Measurements from ENCODE around the gene PRELID3B. TPM values are rescaled to one million over a fixed set of nuclear protein-coding genes. Genes with fewer than 3 reads are reported as not detected.
A peak's percentile ranks its signal among the peaks of the same experiment; 100 is the strongest.

Gene PRELID3B
- total and polyA plus RNA-seq, 4 donors = 19.9 to 61.1 (median 41.2) TPM

- H3K4me3 ChIP-seq = peak overlapping the region; percentile 78
- H3K9me3 ChIP-seq (ENCODE audit: control insufficient read depth in 4 of 4, insufficient read depth in 3 of 4, low read length in 3 of 4) = no peaks in the 10 kb centered on the region
- no peaks in the 10 kb centered on the region for H3K27me3 ChIP-seq (ENCODE audit: control insufficient read depth in 3 of 3, insufficient read depth in 3 of 3, low read length in 2 of 3)
- ATAC-seq (ENCODE audit: insufficient read depth, low FRiP score) (peak; percentile 42), DNase-seq (peak; percentile 37 to 71 (median 58))
- H3K4me1 ChIP-seq (ENCODE audit: control insufficient read depth in 5 of 5, insufficient read depth in 5 of 5, low read length in 5 of 5) = peaks cover 0 to 22% (median 9%) of the 10 kb centered on the region in 5 donors
- no peak overlapping the region for H3K9ac ChIP-seq (ENCODE audit: insufficient read depth in 1 of 2, low read length in 2 of 2)
- peaks cover 0 to 29% (median 2%) of the 10 kb centered on the region in 4 donors for H3K36me3 ChIP-seq (ENCODE audit: control insufficient read depth in 4 of 4, insufficient read depth in 4 of 4, low read length in 4 of 4)
- peak overlapping the region in 1 of 2 donors; percentile 95 for H3K27ac ChIP-seq (ENCODE audit: low read depth in 1 of 2, low read length in 1 of 2)
- 14 to 25% methylated on average over 17 of the region's 17 CpGs for WGBS, 2 donors
- no peak for TF ChIP-seq CTCF (IDR thresholded peaks at IDR 0.05; ENCODE audit: control extremely low read depth, extremely low read depth)
Measured at GRCh38 chr20:59004763-59005522, 37.6 kb downstream of the PRELID3B start.

GRCh38 chr20:59004493-59004762, 38.2 kb downstream of the PRELID3B start:
- no peaks in the 10 kb centered on the region for H3K27me3 ChIP-seq (ENCODE audit: control insufficient read depth in 3 of 3, insufficient read depth in 3 of 3, low read length in 2 of 3)
- H3K36me3 ChIP-seq (ENCODE audit: control insufficient read depth in 4 of 4, insufficient read depth in 4 of 4, low read length in 4 of 4) = peaks cover 0 to 31% (median 2%) of the 10 kb centered on the region in 4 donors
- no peak overlapping the region for H3K9ac ChIP-seq (ENCODE audit: insufficient read depth in 1 of 2, low read length in 2 of 2)
- no peak for DNase-seq
- H3K4me3 ChIP-seq = no peak overlapping the region
- 29 to 42% methylated on average over 4 of the region's 4 CpGs for WGBS, 2 donors
- no peaks in the 10 kb centered on the region for H3K9me3 ChIP-seq (ENCODE audit: control insufficient read depth in 4 of 4, insufficient read depth in 3 of 4, low read length in 3 of 4)
- peak overlapping the region in 1 of 2 donors; percentile 46 for H3K27ac ChIP-seq (ENCODE audit: low read depth in 1 of 2, low read length in 1 of 2)
- H3K4me1 ChIP-seq (ENCODE audit: control insufficient read depth in 5 of 5, insufficient read depth in 5 of 5, low read length in 5 of 5) = peaks cover 0 to 20% (median 9%) of the 10 kb centered on the region in 5 donors
- ATAC-seq (ENCODE audit: insufficient read depth, low FRiP score) = no peak
- no peak for TF ChIP-seq CTCF (IDR thresholded peaks at IDR 0.05; ENCODE audit: control extremely low read depth, extremely low read depth)

GRCh38 chr20:59003836-59004492, 38.6 kb downstream of the PRELID3B start:
- TF ChIP-seq CTCF (IDR thresholded peaks at IDR 0.05; ENCODE audit: control extremely low read depth, extremely low read depth) = no peak
- peaks cover 0 to 36% (median 2%) of the 10 kb centered on the region in 4 donors for H3K36me3 ChIP-seq (ENCODE audit: control insufficient read depth in 4 of 4, insufficient read depth in 4 of 4, low read length in 4 of 4)
- 77 to 81% methylated on average over 15 to 16 of the region's 16 CpGs for WGBS, 2 donors
- no peaks in the 10 kb centered on the region for H3K27me3 ChIP-seq (ENCODE audit: control insufficient read depth in 3 of 3, insufficient read depth in 3 of 3, low read length in 2 of 3)
- peak overlapping the region in 1 of 2 donors; percentile 9 for H3K27ac ChIP-seq (ENCODE audit: low read depth in 1 of 2, low read length in 1 of 2)
- no peak for DNase-seq
- no peak for ATAC-seq (ENCODE audit: insufficient read depth, low FRiP score)
- peaks cover 0 to 20% (median 9%) of the 10 kb centered on the region in 5 donors for H3K4me1 ChIP-seq (ENCODE audit: control insufficient read depth in 5 of 5, insufficient read depth in 5 of 5, low read length in 5 of 5)
- no peaks in the 10 kb centered on the region for H3K9me3 ChIP-seq (ENCODE audit: control insufficient read depth in 4 of 4, insufficient read depth in 3 of 4, low read length in 3 of 4)
- no peak overlapping the region for H3K4me3 ChIP-seq
- H3K9ac ChIP-seq (ENCODE audit: insufficient read depth in 1 of 2, low read length in 2 of 2) = no peak overlapping the region
